ENCODE data around the gene MLLT10.

The MLLT10 gene

DNA sequence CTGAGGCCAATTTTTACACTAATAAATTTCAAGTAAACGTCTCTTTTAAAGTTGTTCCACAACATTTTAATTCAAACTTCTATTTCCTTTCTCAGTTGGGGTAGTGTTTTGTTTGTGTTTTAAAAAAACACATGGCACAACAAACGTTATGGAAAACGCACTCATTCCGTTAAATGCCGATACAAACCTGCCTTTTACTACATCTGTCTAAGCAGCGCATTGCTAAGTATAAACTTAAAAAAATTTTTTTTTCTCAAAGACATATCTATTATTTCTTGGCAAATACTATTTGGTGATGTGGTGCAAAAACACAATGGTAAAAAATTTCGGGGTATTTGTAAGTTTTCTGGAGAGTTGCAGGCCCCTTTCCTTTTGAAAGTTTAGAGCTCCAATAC, 9.9 kb upstream of the MLLT10 start:
- TF ChIP-seq, protein P1, sequence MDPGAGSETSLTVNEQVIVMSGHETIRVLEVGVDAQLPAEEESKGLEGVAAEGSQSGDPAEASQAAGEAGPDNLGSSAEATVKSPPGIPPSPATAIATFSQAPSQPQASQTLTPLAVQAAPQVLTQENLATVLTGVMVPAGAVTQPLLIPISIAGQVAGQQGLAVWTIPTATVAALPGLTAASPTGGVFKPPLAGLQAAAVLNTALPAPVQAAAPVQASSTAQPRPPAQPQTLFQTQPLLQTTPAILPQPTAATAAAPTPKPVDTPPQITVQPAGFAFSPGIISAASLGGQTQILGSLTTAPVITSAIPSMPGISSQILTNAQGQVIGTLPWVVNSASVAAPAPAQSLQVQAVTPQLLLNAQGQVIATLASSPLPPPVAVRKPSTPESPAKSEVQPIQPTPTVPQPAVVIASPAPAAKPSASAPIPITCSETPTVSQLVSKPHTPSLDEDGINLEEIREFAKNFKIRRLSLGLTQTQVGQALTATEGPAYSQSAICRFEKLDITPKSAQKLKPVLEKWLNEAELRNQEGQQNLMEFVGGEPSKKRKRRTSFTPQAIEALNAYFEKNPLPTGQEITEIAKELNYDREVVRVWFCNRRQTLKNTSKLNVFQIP (CRISPR knock-in tag; IDR thresholded peaks at IDR 0.05; ENCODE audit: borderline replicate concordance, low read depth): no peak
- TF ChIP-seq ZNF70 (CRISPR knock-in tag; IDR thresholded peaks at IDR 0.05) (no peak), BACH2 (CRISPR knock-in tag; IDR thresholded peaks at IDR 0.05; ENCODE audit: borderline replicate concordance) (no peak), OSR1 (CRISPR knock-in tag; IDR thresholded peaks at IDR 0.05) (no peak), TSHZ2 (CRISPR knock-in tag; IDR thresholded peaks at IDR 0.05) (no peak), CSDC2 (CRISPR knock-in tag; IDR thresholded peaks at IDR 0.05) (no peak), ZFP30 (CRISPR knock-in tag; IDR thresholded peaks at IDR 0.05) (no peak), PPARA (CRISPR knock-in tag; IDR thresholded peaks at IDR 0.05; ENCODE audit: borderline replicate concordance) (no peak), ZNF8 (CRISPR knock-in tag; IDR thresholded peaks at IDR 0.05) (no peak)
- ATAC-seq: no peak

- 0 out of 3 replicates have a peak, but pooled peaks have one; percentile 0 for ATAC-seq
- no peak for TF ChIP-seq TCF4 (CRISPR knock-in tag; IDR thresholded peaks at IDR 0.05; ENCODE audit: borderline replicate concordance)
- TF ChIP-seq BACH2 (CRISPR knock-in tag; IDR thresholded peaks at IDR 0.05; ENCODE audit: borderline replicate concordance): no peak
- no peak for TF ChIP-seq PATZ1 (CRISPR knock-in tag; IDR thresholded peaks at IDR 0.05; ENCODE audit: borderline replicate concordance)
- no peak for TF ChIP-seq PPARA (CRISPR knock-in tag; IDR thresholded peaks at IDR 0.05; ENCODE audit: borderline replicate concordance)
- TF ChIP-seq ZNF565 (CRISPR knock-in tag; conservative IDR thresholded peaks at IDR 0.05; ENCODE audit: low read depth): no peak
- TF ChIP-seq, protein P2, sequence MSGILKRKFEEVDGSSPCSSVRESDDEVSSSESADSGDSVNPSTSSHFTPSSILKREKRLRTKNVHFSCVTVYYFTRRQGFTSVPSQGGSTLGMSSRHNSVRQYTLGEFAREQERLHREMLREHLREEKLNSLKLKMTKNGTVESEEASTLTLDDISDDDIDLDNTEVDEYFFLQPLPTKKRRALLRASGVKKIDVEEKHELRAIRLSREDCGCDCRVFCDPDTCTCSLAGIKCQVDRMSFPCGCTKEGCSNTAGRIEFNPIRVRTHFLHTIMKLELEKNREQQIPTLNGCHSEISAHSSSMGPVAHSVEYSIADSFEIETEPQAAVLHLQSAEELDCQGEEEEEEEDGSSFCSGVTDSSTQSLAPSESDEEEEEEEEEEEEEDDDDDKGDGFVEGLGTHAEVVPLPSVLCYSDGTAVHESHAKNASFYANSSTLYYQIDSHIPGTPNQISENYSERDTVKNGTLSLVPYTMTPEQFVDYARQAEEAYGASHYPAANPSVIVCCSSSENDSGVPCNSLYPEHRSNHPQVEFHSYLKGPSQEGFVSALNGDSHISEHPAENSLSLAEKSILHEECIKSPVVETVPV (CRISPR knock-in tag; IDR thresholded peaks at IDR 0.05): no peak
- no peak for TF ChIP-seq ZNF70 (CRISPR knock-in tag; IDR thresholded peaks at IDR 0.05)
- TF ChIP-seq ZFP30 (CRISPR knock-in tag; IDR thresholded peaks at IDR 0.05): no peak
- TF ChIP-seq TOX (CRISPR knock-in tag; IDR thresholded peaks at IDR 0.05; ENCODE audit: borderline replicate concordance): no peak
- TF ChIP-seq ZC3H10 (CRISPR knock-in tag; IDR thresholded peaks at IDR 0.05): no peak
- TF ChIP-seq ARNTL (CRISPR knock-in tag; IDR thresholded peaks at IDR 0.05; ENCODE audit: borderline replicate concordance, low read depth): no peak
- no peak for TF ChIP-seq RARB (CRISPR knock-in tag; IDR thresholded peaks at IDR 0.05)
- TF ChIP-seq OSR1 (CRISPR knock-in tag; IDR thresholded peaks at IDR 0.05): no peak
Measured at GRCh38 chr10:21524526-21525366, 9.3 kb upstream of the MLLT10 start.

GRCh38 chr10:21525367-21526187, 8.5 kb upstream of the MLLT10 start, which contains the start of gene SKIDA1:
Gene SKIDA1 (minus strand): TSS chr10:21525682. CDS start chr10:21517822, 7,860 bp downstream.
- peak; percentile 60 for ATAC-seq
- no peak for TF ChIP-seq ZNF565 (CRISPR knock-in tag; conservative IDR thresholded peaks at IDR 0.05; ENCODE audit: low read depth)
- no peak for TF ChIP-seq TCF4 (CRISPR knock-in tag; IDR thresholded peaks at IDR 0.05; ENCODE audit: borderline replicate concordance)
- TF ChIP-seq ZNF70 (CRISPR knock-in tag; IDR thresholded peaks at IDR 0.05): no peak
- TF ChIP-seq ZNF8 (CRISPR knock-in tag; IDR thresholded peaks at IDR 0.05): no peak
- no peak for TF ChIP-seq PPARA (CRISPR knock-in tag; IDR thresholded peaks at IDR 0.05; ENCODE audit: borderline replicate concordance)
- no peak for TF ChIP-seq PATZ1 (CRISPR knock-in tag; IDR thresholded peaks at IDR 0.05; ENCODE audit: borderline replicate concordance)
- TF ChIP-seq ISL1 (CRISPR knock-in tag; IDR thresholded peaks at IDR 0.05): no peak
- TF ChIP-seq OSR1 (CRISPR knock-in tag; IDR thresholded peaks at IDR 0.05): no peak
- no peak for TF ChIP-seq ZFP30 (CRISPR knock-in tag; IDR thresholded peaks at IDR 0.05)
- no peak for TF ChIP-seq ZFP3 (CRISPR knock-in tag; IDR thresholded peaks at IDR 0.05)
- TF ChIP-seq TSHZ2 (CRISPR knock-in tag; IDR thresholded peaks at IDR 0.05): no peak
